ENCODE measurements around the gene CFAP58.

CFAP58 gene

DNA sequence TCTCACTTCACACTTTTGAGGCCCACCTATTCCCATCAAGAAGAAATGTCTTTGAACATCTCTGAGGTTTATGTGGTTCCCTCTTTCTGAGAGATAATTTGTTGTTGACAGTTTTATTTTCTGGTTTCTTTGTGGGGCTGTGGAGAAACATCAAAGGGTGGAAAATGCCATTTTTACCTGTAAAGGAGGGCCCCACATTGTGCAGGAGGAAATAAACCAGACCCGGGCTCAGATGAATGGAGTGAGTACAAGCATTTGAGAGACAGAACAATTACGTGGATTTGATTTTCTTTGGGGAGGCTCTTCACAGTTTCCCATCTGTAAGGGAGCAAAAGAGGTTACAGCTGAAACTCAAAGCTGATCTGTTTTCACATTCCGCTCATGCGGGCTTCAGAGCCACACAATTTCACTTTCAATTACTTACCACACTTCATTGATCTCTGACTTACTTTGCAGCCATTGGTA, 45.2 kb upstream of the CFAP58 start:
- Histone ChIP-seq H3K4me1 (ENCODE audit: control insufficient read depth, low read depth, low read length) (no peaks in the 10 kb centered on the region), H3K4me3 (ENCODE audit: low read length) (no peak overlapping the region), H3K56ac (ENCODE audit: low read length) (no peak overlapping the region), H3K23ac (ENCODE audit: low read length) (no peak overlapping the region), H3K4ac (ENCODE audit: low read depth, low read length) (no peak overlapping the region), H3K27me3 (ENCODE audit: insufficient read depth, low read length, poor library complexity) (no peaks in the 10 kb centered on the region), H4K5ac (ENCODE audit: low read length) (no peak overlapping the region), H2AK5ac (ENCODE audit: low read length) (no peak overlapping the region), H2BK120ac (ENCODE audit: low read depth, low read length) (no peak overlapping the region), H3K18ac (ENCODE audit: low read length) (no peak overlapping the region), H4K8ac (ENCODE audit: low read depth, low read length) (no peak overlapping the region), H3K36me3 (ENCODE audit: control insufficient read depth, insufficient read depth, low read length) (peaks cover 4% of the 10 kb centered on the region), H2BK15ac (replicated peaks; ENCODE audit: low read depth) (no peak overlapping the region), H3K4me2 (ENCODE audit: low read length) (no peak overlapping the region), H2BK5ac (ENCODE audit: low read length) (no peak overlapping the region), H3K79me2 (ENCODE audit: control insufficient read depth, insufficient read depth, low read length) (peaks cover 3% of the 10 kb centered on the region), H3K9ac (ENCODE audit: low read length) (no peak overlapping the region), H3K27ac (ENCODE audit: low read depth, low read length) (no peak overlapping the region), H3K79me1 (ENCODE audit: low read length) (peaks cover 19% of the 10 kb centered on the region)
- no CpG with 5 or more reads among the region's 4 CpGs for WGBS (ENCODE audit: extremely low coverage, insufficient coverage, low lambda C conversion rate)
- no peak for DNase-seq

DNA sequence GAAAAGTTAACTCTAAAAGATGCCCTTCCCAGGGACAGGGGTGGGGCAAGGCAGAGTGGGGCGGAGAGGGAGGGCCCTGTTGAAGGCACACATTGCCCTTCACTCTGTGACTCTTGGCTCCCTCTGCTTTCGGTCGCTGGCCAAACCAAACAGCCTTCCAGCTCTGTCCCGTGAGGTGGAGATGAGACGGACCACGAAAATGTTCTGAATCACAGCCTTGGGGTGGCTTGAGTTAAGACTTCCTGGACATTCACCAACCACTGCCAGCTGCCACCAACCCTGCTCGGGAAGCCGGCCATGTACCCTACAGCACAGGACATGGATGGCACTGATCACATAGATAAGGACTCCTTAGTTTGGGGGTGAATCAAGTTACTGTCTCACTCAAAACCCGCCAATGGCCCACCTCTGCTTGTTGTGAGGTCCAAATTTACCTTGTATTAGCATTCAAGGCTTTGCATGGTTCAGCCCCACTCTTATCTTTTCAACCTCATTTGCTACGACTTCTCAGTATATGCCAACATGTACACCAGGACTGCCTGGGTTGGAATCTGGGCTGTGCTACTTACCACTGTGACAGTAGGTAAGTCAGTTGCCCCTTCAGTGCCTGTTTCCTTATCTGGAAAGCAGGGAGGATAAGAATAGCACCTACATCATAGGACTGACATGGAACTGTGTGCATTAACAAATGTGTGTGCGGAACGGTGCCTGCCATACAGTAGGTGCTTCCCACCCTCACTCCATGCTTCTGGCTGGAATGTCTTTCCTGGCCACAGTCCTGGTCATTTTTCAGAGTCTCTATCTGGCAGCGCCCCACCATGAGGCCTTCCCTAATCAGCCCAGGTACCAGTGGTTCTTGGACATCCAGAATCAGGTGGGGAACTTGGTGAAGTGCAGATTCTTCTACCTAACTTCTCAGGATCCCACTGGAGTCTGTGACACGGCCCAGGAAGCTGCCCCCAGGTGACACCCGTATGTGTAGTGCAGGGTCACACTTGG, 43.4 kb upstream of the CFAP58 start:
- peaks cover 28% of the 10 kb centered on the region for H3K79me1 ChIP-seq (ENCODE audit: low read length)
- no peaks in the 10 kb centered on the region for H3K4me1 ChIP-seq (ENCODE audit: control insufficient read depth, low read depth, low read length)
- no peak overlapping the region for H3K56ac ChIP-seq (ENCODE audit: low read length)
- H2BK120ac ChIP-seq (ENCODE audit: low read depth, low read length), result no peak overlapping the region
- no CpG with 5 or more reads among the region's 15 CpGs for WGBS (ENCODE audit: extremely low coverage, insufficient coverage, low lambda C conversion rate)
- no peak overlapping the region for H4K5ac ChIP-seq (ENCODE audit: low read length)
- H3K4me3 ChIP-seq (ENCODE audit: low read length), result no peak overlapping the region
- H2BK15ac ChIP-seq (replicated peaks; ENCODE audit: low read depth), result no peak overlapping the region
- H3K79me2 ChIP-seq (ENCODE audit: control insufficient read depth, insufficient read depth, low read length), result peaks cover 15% of the 10 kb centered on the region
- no peak overlapping the region for H3K4me2 ChIP-seq (ENCODE audit: low read length)
- no peak overlapping the region for H3K27ac ChIP-seq (ENCODE audit: low read depth, low read length)
- H3K23ac ChIP-seq (ENCODE audit: low read length), result no peak overlapping the region
- H3K36me3 ChIP-seq (ENCODE audit: control insufficient read depth, insufficient read depth, low read length), result peaks cover 11% of the 10 kb centered on the region
- H2AK5ac ChIP-seq (ENCODE audit: low read length), result no peak overlapping the region
- DNase-seq, result no peak
- H3K18ac ChIP-seq (ENCODE audit: low read length), result no peak overlapping the region
- H2BK5ac ChIP-seq (ENCODE audit: low read length), result no peak overlapping the region
- no peak overlapping the region for H3K4ac ChIP-seq (ENCODE audit: low read depth, low read length)
- H3K27me3 ChIP-seq (ENCODE audit: insufficient read depth, low read length, poor library complexity), result no peaks in the 10 kb centered on the region
- no peak overlapping the region for H4K8ac ChIP-seq (ENCODE audit: low read depth, low read length)
- no peak overlapping the region for H3K9ac ChIP-seq (ENCODE audit: low read length)

DNA sequence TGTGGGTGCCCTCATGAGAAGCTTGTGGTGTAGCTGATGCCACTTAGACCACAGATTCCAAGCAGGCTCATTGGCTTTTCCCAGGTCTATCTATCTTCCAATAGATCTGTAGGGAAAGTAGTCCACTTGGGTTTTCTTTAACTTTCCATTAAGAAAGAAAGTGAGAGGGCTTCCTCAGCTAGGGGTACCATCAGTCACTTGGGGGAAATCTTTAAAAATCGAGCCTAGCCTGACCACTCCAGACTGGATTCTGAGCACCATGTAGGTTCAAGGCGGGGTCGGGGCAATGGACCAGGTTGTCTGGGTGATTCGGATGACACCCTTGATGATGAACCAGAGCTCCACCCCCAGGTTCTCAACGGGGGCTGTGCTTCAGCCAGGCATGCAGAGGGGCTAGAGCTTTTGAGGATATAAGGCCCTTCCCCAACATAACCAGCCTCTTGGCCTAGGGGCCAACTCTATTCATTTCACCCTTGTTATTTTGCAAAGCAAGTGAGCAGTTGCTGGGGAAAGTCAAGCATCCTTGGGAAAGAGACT, 42.4 kb upstream of the CFAP58 start:
- Histone ChIP-seq H4K5ac (ENCODE audit: low read length) (no peak overlapping the region), H3K36me3 (ENCODE audit: control insufficient read depth, insufficient read depth, low read length) (peaks cover 11% of the 10 kb centered on the region), H3K27me3 (ENCODE audit: insufficient read depth, low read length, poor library complexity) (no peaks in the 10 kb centered on the region), H3K4me3 (ENCODE audit: low read length) (no peak overlapping the region), H2AK5ac (ENCODE audit: low read length) (no peak overlapping the region), H2BK15ac (replicated peaks; ENCODE audit: low read depth) (no peak overlapping the region), H3K27ac (ENCODE audit: low read depth, low read length) (no peak overlapping the region), H2BK120ac (ENCODE audit: low read depth, low read length) (no peak overlapping the region), H3K4ac (ENCODE audit: low read depth, low read length) (no peak overlapping the region), H3K4me1 (ENCODE audit: control insufficient read depth, low read depth, low read length) (no peaks in the 10 kb centered on the region), H4K8ac (ENCODE audit: low read depth, low read length) (no peak overlapping the region), H3K79me1 (ENCODE audit: low read length) (peaks cover 31% of the 10 kb centered on the region), H3K9ac (ENCODE audit: low read length) (no peak overlapping the region), H3K23ac (ENCODE audit: low read length) (no peak overlapping the region), H3K18ac (ENCODE audit: low read length) (no peak overlapping the region), H3K79me2 (ENCODE audit: control insufficient read depth, insufficient read depth, low read length) (peaks cover 19% of the 10 kb centered on the region), H3K56ac (ENCODE audit: low read length) (no peak overlapping the region), H2BK5ac (ENCODE audit: low read length) (no peak overlapping the region), H3K4me2 (ENCODE audit: low read length) (no peak overlapping the region)
- WGBS (ENCODE audit: extremely low coverage, insufficient coverage, low lambda C conversion rate), result no CpG with 5 or more reads among the region's 5 CpGs
- no peak for DNase-seq

- no peak overlapping the region for H3K27ac ChIP-seq (ENCODE audit: low read depth, low read length)
- no peak overlapping the region for H3K18ac ChIP-seq (ENCODE audit: low read length)
- peaks cover 13% of the 10 kb centered on the region for H3K4me1 ChIP-seq (ENCODE audit: control insufficient read depth, low read depth, low read length)
- DNase-seq, result no peak
- H4K8ac ChIP-seq (ENCODE audit: low read depth, low read length), result no peak overlapping the region
- H3K9ac ChIP-seq (ENCODE audit: low read length), result no peak overlapping the region
- no peak overlapping the region for H2BK120ac ChIP-seq (ENCODE audit: low read depth, low read length)
- H3K56ac ChIP-seq (ENCODE audit: low read length), result no peak overlapping the region
- H3K23ac ChIP-seq (ENCODE audit: low read length), result no peak overlapping the region
- no peak overlapping the region for H2BK5ac ChIP-seq (ENCODE audit: low read length)
- H3K79me1 ChIP-seq (ENCODE audit: low read length), result peaks cover 47% of the 10 kb centered on the region
- peaks cover 49% of the 10 kb centered on the region for H3K79me2 ChIP-seq (ENCODE audit: control insufficient read depth, insufficient read depth, low read length)
- no peak overlapping the region for H3K4me2 ChIP-seq (ENCODE audit: low read length)
- no peak overlapping the region for H4K5ac ChIP-seq (ENCODE audit: low read length)
- H2BK15ac ChIP-seq (replicated peaks; ENCODE audit: low read depth), result no peak overlapping the region
- WGBS (ENCODE audit: extremely low coverage, insufficient coverage, low lambda C conversion rate), result no CpG with 5 or more reads among the region's 43 CpGs
- H3K36me3 ChIP-seq (ENCODE audit: control insufficient read depth, insufficient read depth, low read length), result peaks cover 11% of the 10 kb centered on the region
- H3K4me3 ChIP-seq (ENCODE audit: low read length), result no peak overlapping the region
- H3K27me3 ChIP-seq (ENCODE audit: insufficient read depth, low read length, poor library complexity), result no peaks in the 10 kb centered on the region
- no peak overlapping the region for H3K4ac ChIP-seq (ENCODE audit: low read depth, low read length)
- no peak overlapping the region for H2AK5ac ChIP-seq (ENCODE audit: low read length)
Observed at GRCh38 chr10:104314591-104315485, 38.8 kb upstream of the CFAP58 start.

- H3K4me3 ChIP-seq (ENCODE audit: low read length), result no peak overlapping the region
- no peak overlapping the region for H2BK120ac ChIP-seq (ENCODE audit: low read depth, low read length)
- no peak overlapping the region for H2BK15ac ChIP-seq (replicated peaks; ENCODE audit: low read depth)
- no peak overlapping the region for H3K9ac ChIP-seq (ENCODE audit: low read length)
- H3K27ac ChIP-seq (ENCODE audit: low read depth, low read length), result no peak overlapping the region
- peaks cover 54% of the 10 kb centered on the region for H3K79me2 ChIP-seq (ENCODE audit: control insufficient read depth, insufficient read depth, low read length)
- H3K27me3 ChIP-seq (ENCODE audit: insufficient read depth, low read length, poor library complexity), result no peaks in the 10 kb centered on the region
- H3K23ac ChIP-seq (ENCODE audit: low read length), result no peak overlapping the region
- H3K56ac ChIP-seq (ENCODE audit: low read length), result no peak overlapping the region
- no peak overlapping the region for H4K5ac ChIP-seq (ENCODE audit: low read length)
- H3K18ac ChIP-seq (ENCODE audit: low read length), result no peak overlapping the region
- H4K8ac ChIP-seq (ENCODE audit: low read depth, low read length), result no peak overlapping the region
- no peak overlapping the region for H3K4ac ChIP-seq (ENCODE audit: low read depth, low read length)
- DNase-seq, result no peak
- WGBS (ENCODE audit: extremely low coverage, insufficient coverage, low lambda C conversion rate), result no CpG with 5 or more reads among the region's 22 CpGs
- H3K36me3 ChIP-seq (ENCODE audit: control insufficient read depth, insufficient read depth, low read length), result peaks cover 11% of the 10 kb centered on the region
- no peak overlapping the region for H2AK5ac ChIP-seq (ENCODE audit: low read length)
- peaks cover 13% of the 10 kb centered on the region for H3K4me1 ChIP-seq (ENCODE audit: control insufficient read depth, low read depth, low read length)
- H3K4me2 ChIP-seq (ENCODE audit: low read length), result no peak overlapping the region
- no peak overlapping the region for H2BK5ac ChIP-seq (ENCODE audit: low read length)
- peaks cover 48% of the 10 kb centered on the region for H3K79me1 ChIP-seq (ENCODE audit: low read length)
Observed at GRCh38 chr10:104315486-104315921, 38.1 kb upstream of the CFAP58 start.

All from mesendoderm (in vitro differentiated cells).